GM10266 (cell line): ENCODE results near the gene UBE2K.

Source experiments
- DNase-seq: peaks from one replicate; pipeline ENCODE4 v3.0.0; 2012; ENCODE audit errors: extremely low spot score
- CTCF ChIP-seq: IDR thresholded peaks from 2 replicates; pipeline ENCODE4 v1.5.1; 2012; ENCODE audit warnings: mild to moderate bottlenecking, low read depth; ENCODE audit not compliant: control insufficient read depth, insufficient read depth; ENCODE audit errors: missing control alignments

UBE2K gene

GRCh38 chr4:39657465-39657864 is 40.5 kb upstream of the UBE2K start:
- TF ChIP-seq CTCF = no peak
- DNase-seq = peak; percentile 55

GRCh38 chr4:39658756-39659155 is 39.2 kb upstream of the UBE2K start:
- no peak for TF ChIP-seq CTCF
- DNase-seq = no peak

- DNase-seq = no peak
- no peak for TF ChIP-seq CTCF
Measured at GRCh38 chr4:39660045-39660444, 37.9 kb upstream of the UBE2K start.

- DNase-seq = no peak
Measured at GRCh38 chr4:39660757-39661156, 37.2 kb upstream of the UBE2K start.

GRCh38 chr4:39662683-39663082 is 35.3 kb upstream of the UBE2K start:
- DNase-seq = no peak
- TF ChIP-seq CTCF = no peak

More at GRCh38 chr4:39660757-39661156, 37.2 kb upstream of the UBE2K start:
- no peak for TF ChIP-seq CTCF

GRCh38 chr4:39664828-39665731 is 32.9 kb upstream of the UBE2K start:
- DNase-seq = no peak
- no peak for TF ChIP-seq CTCF

GRCh38 chr4:39667706-39668105 is 30.2 kb upstream of the UBE2K start:
- no peak for DNase-seq
- no peak for TF ChIP-seq CTCF
